Vagina (tissue), 2 donors: ENCODE results near the gene CEACAM21. TPM values are rescaled to one million over a fixed set of nuclear protein-coding genes. Genes with fewer than 3 reads are reported as not detected.
A peak's percentile ranks its signal among the peaks of the same experiment; 100 is the strongest.

ENCODE experiments used
- DNase-seq, 2 donors: peaks; one replicate each; pipeline ENCODE4 v3.0.0-alpha.2; 2017; ENCODE audit errors: extremely low spot score in 2 of 2
- H3K27ac ChIP-seq: fragments of 200-600 bp; sonication (generic); one replicate; pipeline ENCODE4 v1.5.1; 2019
- H3K27me3 ChIP-seq: fragments of 200-600 bp; sonication (generic); one replicate; pipeline ENCODE4 v1.5.1; 2019
- H3K36me3 ChIP-seq, 2 donors: fragments of 200-600 bp; sonication (generic); one replicate each; pipeline ENCODE4 v1.5.1; 2017 to 2019
- H3K4me1 ChIP-seq: fragments of 200-600 bp; sonication (generic); one replicate; pipeline ENCODE4 v1.5.1; 2019
- H3K4me3 ChIP-seq, 2 donors: fragments of 200-600 bp; sonication (generic); 1 replicate in 1 of 2; 2 replicates in 1 of 2; pipeline ENCODE4 v1.5.1; 2016 to 2019
- H3K9me3 ChIP-seq: fragments of 200-600 bp; sonication (generic); one replicate; pipeline ENCODE4 v1.5.1; 2019
- CTCF ChIP-seq, 3 experiments: fragments of 450-650 bp in 2 of 3; fragments of 200-600 bp in 1 of 3; sonication (generic) in 1 of 3; IDR thresholded peaks; one replicate each; pipeline ENCODE4 v1.5.1; 2017 to 2019; ENCODE audit warnings: antibody characterized with exemption in 3 of 3, mild to moderate bottlenecking in 2 of 3, moderate library complexity in 2 of 3
- POLR2A ChIP-seq, 2 donors: fragments of 450-650 bp; IDR thresholded peaks; one replicate each; pipeline ENCODE4 v1.6.1; 2017; ENCODE audit warnings: antibody characterized with exemption in 2 of 2, mild to moderate bottlenecking in 2 of 2, moderate library complexity in 2 of 2
- POLR2AphosphoS5 ChIP-seq, 2 donors: sonication (generic); formaldehyde crosslinking; IDR thresholded peaks; one replicate each; pipeline ENCODE4 v1.9.0; 2017; ENCODE audit warnings: antibody characterized with exemption in 2 of 2, mild to moderate bottlenecking in 2 of 2, low read depth in 1 of 2; ENCODE audit not compliant: insufficient read depth in 1 of 2
- intact Hi-C: fragments of 100-400 bp; cut with DNase I; formaldehyde crosslinking; loops from one replicate; pipeline ENCODE4 v1.15.1; 2023
- total RNA-seq: library from RNA; depleted of rRNA; stranded (reverse); fragments of >200 nt; gene quantifications from one replicate; pipeline ENCODE4 v1.2.3, GENCODE V29; 2016

Gene CEACAM21
- total RNA-seq, 1 donor from 2014 or later: not detected

- H3K9me3 ChIP-seq: no peaks in the 10 kb centered on the region
- no peak overlapping the region for H3K27ac ChIP-seq
- no peaks in the 10 kb centered on the region for H3K4me1 ChIP-seq
- intact Hi-C loops: no loop called here
- no peaks in the 10 kb centered on the region for H3K27me3 ChIP-seq
- peak; percentile 52 to 69 for DNase-seq
- TF ChIP-seq POLR2AphosphoS5 (IDR thresholded peaks at IDR 0.05; ENCODE audit: insufficient read depth in 1 of 2, low read depth in 1 of 2) (no peak), CTCF (IDR thresholded peaks at IDR 0.05) (no peak), POLR2A (IDR thresholded peaks at IDR 0.05) (no peak)
- no peak overlapping the region for H3K4me3 ChIP-seq
- no peaks in the 10 kb centered on the region for H3K36me3 ChIP-seq
Measured at GRCh38 chr19:41588497-41589209, 12.7 kb downstream of the CEACAM21 start.

GRCh38 chr19:41589371-41589770 lies 13.4 kb downstream of the CEACAM21 start:
- H3K4me1 ChIP-seq: no peaks in the 10 kb centered on the region
- intact Hi-C loops: no loop called here
- H3K4me3 ChIP-seq: no peak overlapping the region
- no peaks in the 10 kb centered on the region for H3K36me3 ChIP-seq
- no peak overlapping the region for H3K27ac ChIP-seq
- H3K27me3 ChIP-seq: no peaks in the 10 kb centered on the region
- no peaks in the 10 kb centered on the region for H3K9me3 ChIP-seq
- DNase-seq: peak in 1 of 2 donors; percentile 61
- TF ChIP-seq POLR2AphosphoS5 (IDR thresholded peaks at IDR 0.05; ENCODE audit: insufficient read depth in 1 of 2, low read depth in 1 of 2) (no peak), CTCF (IDR thresholded peaks at IDR 0.05) (no peak), POLR2A (IDR thresholded peaks at IDR 0.05) (no peak)

- DNase-seq: no peak
- TF ChIP-seq CTCF (IDR thresholded peaks at IDR 0.05) (no peak), POLR2AphosphoS5 (IDR thresholded peaks at IDR 0.05; ENCODE audit: insufficient read depth in 1 of 2, low read depth in 1 of 2) (no peak), POLR2A (IDR thresholded peaks at IDR 0.05) (no peak)
- H3K9me3 ChIP-seq: no peaks in the 10 kb centered on the region
- no peaks in the 10 kb centered on the region for H3K36me3 ChIP-seq
- H3K4me3 ChIP-seq: no peak overlapping the region
- no peaks in the 10 kb centered on the region for H3K27me3 ChIP-seq
- H3K27ac ChIP-seq: no peak overlapping the region
- intact Hi-C loops: no loop called here
- no peaks in the 10 kb centered on the region for H3K4me1 ChIP-seq
Measured at GRCh38 chr19:41590936-41591335, 15.0 kb downstream of the CEACAM21 start.

GRCh38 chr19:41591951-41592562 lies 16.1 kb downstream of the CEACAM21 start:
- no peaks in the 10 kb centered on the region for H3K36me3 ChIP-seq
- no peak overlapping the region for H3K4me3 ChIP-seq
- H3K9me3 ChIP-seq: no peaks in the 10 kb centered on the region
- TF ChIP-seq POLR2AphosphoS5 (IDR thresholded peaks at IDR 0.05; ENCODE audit: insufficient read depth in 1 of 2, low read depth in 1 of 2) (no peak), POLR2A (IDR thresholded peaks at IDR 0.05) (no peak), CTCF (IDR thresholded peaks at IDR 0.05) (no peak)
- intact Hi-C loops: no loop called here
- no peaks in the 10 kb centered on the region for H3K4me1 ChIP-seq
- no peak overlapping the region for H3K27ac ChIP-seq
- no peaks in the 10 kb centered on the region for H3K27me3 ChIP-seq
- peak; percentile 62 to 87 for DNase-seq
